HL-60 (cell line): ENCODE data around the gene SCMH1.
A peak's percentile ranks its signal among the peaks of the same experiment; 100 is the strongest.
"Not testable (repeated sequence)": the region's sequence is repeated elsewhere in the genome, so short reads cannot be mapped to it uniquely, and the experiment has no call there.

ENCODE experiments used
- DNase-seq, 2 experiments: peaks; one replicate each; pipeline ENCODE4 v3.0.0-alpha.2; 2010 to 2020; ENCODE audit warnings: low read depth in 1 of 2, low spot score in 1 of 2
- H3K27ac ChIP-seq: fragments of 250-450 bp; sonication (Bioruptor Pico); replicated peaks from 2 replicates; pipeline ENCODE4 v1.5.1; 2020; ENCODE audit warnings: mild to moderate bottlenecking, moderate library complexity
- H3K27me3 ChIP-seq: fragments of 250-450 bp; sonication (Bioruptor Pico); 2 replicates; pipeline ENCODE4 v1.5.1; 2021; ENCODE audit warnings: mild to moderate bottlenecking, moderate library complexity; ENCODE audit not compliant: insufficient read depth, poor library complexity, severe bottlenecking
- H3K4me3 ChIP-seq: replicated peaks from 2 replicates; pipeline ENCODE4 v1.5.1; 2011; ENCODE audit warnings: mild to moderate bottlenecking, control low read depth, low read length; ENCODE audit not compliant: insufficient read depth
- CTCF ChIP-seq: IDR thresholded peaks from one replicate; pipeline ENCODE4 v1.5.1; 2011; ENCODE audit warnings: low read length, control low read depth, inconsistent platforms; ENCODE audit not compliant: insufficient read depth
- GABPA ChIP-seq: IDR thresholded peaks from 2 replicates; pipeline ENCODE4 v1.6.1; 2012; ENCODE audit warnings: low read depth
- POLR2AphosphoS5 ChIP-seq: IDR thresholded peaks from 2 replicates; pipeline ENCODE4 v1.6.1; 2012; ENCODE audit warnings: low read depth
- REST ChIP-seq: IDR thresholded peaks from 2 replicates; pipeline ENCODE4 v1.6.1; 2012; ENCODE audit warnings: low read depth; ENCODE audit not compliant: insufficient replicate concordance
- SPI1 ChIP-seq: IDR thresholded peaks from 2 replicates; pipeline ENCODE4 v1.6.1; 2012; ENCODE audit warnings: low read depth, mild to moderate bottlenecking, borderline replicate concordance

The SCMH1 gene

GRCh38 chr1:41122148-41122547, 120.0 kb downstream of the SCMH1 start:
- TF ChIP-seq POLR2AphosphoS5 (no peak), GABPA (no peak), CTCF (no peak), SPI1 (no peak), REST (no peak)
- no peak for DNase-seq
- Histone ChIP-seq H3K4me3 (no peak overlapping the region), H3K27ac (no peak overlapping the region), H3K27me3 (no peaks in the 10 kb centered on the region)

- DNase-seq, result no peak
- Histone ChIP-seq H3K4me3 (no peak overlapping the region), H3K27me3 (no peaks in the 10 kb centered on the region), H3K27ac (no peak overlapping the region)
- TF ChIP-seq REST, result no peak
- no peak for TF ChIP-seq POLR2AphosphoS5
- TF ChIP-seq SPI1, result no peak
- TF ChIP-seq GABPA, result no peak
- no peak for TF ChIP-seq CTCF
Measured at GRCh38 chr1:41118645-41119044, 123.5 kb downstream of the SCMH1 start.

GRCh38 chr1:41117241-41117640, 124.9 kb downstream of the SCMH1 start:
- H3K27ac ChIP-seq, H3K27me3 ChIP-seq, DNase-seq, H3K4me3 ChIP-seq: not testable (repeated sequence)

- no peak overlapping the region for H3K4me3 ChIP-seq
- no peaks in the 10 kb centered on the region for H3K27me3 ChIP-seq
- no peak for DNase-seq
- TF ChIP-seq POLR2AphosphoS5, result no peak
- H3K27ac ChIP-seq, result no peak overlapping the region
Measured at GRCh38 chr1:41110736-41111135, 131.4 kb downstream of the SCMH1 start.

GRCh38 chr1:41110286-41110685, 131.8 kb downstream of the SCMH1 start:
- Histone ChIP-seq H3K27me3 (no peaks in the 10 kb centered on the region), H3K27ac (peak overlapping the region; percentile 66), H3K4me3 (no peak overlapping the region)
- TF ChIP-seq POLR2AphosphoS5, result no peak
- no peak for TF ChIP-seq REST
- DNase-seq, result no peak
